Measurements from ENCODE around the gene SNPH. TPM values are rescaled to one million over a fixed set of nuclear protein-coding genes. Genes with fewer than 3 reads are reported as not detected.

SNPH gene
- total and polyA plus RNA-seq, 2 experiments from 2014 or later: 5.7 to 11.2 TPM

DNA sequence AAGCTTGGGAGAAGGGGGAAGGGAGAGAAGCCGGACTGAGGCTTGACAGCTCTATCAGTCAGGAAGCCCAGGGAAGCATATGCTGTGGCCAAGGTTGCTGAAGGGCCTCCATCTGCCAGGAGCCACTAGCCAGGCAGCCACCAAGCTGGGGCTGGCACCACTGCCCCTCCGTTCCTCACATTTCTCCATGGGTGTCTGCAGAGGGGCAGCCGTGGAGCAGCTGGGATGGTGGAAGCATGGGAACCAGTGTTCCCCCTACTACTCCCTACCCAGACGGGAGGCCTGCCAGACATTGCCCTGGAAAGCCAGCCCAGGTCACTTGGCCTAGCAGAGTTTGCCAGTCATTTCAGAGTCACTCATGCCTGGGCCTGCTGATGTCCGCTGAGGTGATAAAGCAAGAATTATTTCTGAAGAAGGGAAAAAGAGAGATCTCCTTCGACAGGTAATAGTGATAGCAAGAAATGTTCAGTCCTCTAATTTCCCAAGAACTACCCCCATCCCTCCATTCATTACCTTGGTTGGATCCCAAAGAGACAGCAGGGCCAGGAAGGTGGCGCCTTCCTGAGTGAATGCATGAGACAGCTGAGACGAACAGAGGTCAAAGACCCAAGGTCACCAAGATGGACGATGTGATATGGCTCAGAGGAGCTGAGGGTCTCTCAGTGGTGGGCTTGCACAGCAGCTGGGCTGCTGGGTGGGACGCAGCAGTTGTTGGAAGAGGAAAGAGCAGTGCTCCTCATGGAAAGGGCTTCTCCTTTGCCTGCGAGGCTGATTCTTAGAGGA lies 21.9 kb downstream of the SNPH start:
- H3K4me1 ChIP-seq (ENCODE audit: insufficient read depth): no peaks in the 10 kb centered on the region
- 83 to 86% methylated on average over 11 of the region's 11 CpGs for WGBS, 2 experiments (ENCODE audit: low coverage in 1 of 2, low lambda C conversion rate in 2 of 2, missing lambda C conversion rate in 2 of 2)
- no peaks in the 10 kb centered on the region for H3K79me2 ChIP-seq (ENCODE audit: insufficient read depth)
- no peak overlapping the region for H3K27ac ChIP-seq
- TF ChIP-seq EZH2phosphoT487 (IDR thresholded peaks at IDR 0.05; ENCODE audit: insufficient read depth, low read depth) (no peak), EZH2 (IDR thresholded peaks at IDR 0.05; ENCODE audit: insufficient read depth, poor library complexity, severe bottlenecking) (no peak)
- in situ Hi-C loops (cut with MboI): no loop called here
- H2AFZ ChIP-seq: no peak overlapping the region
- no peaks in the 10 kb centered on the region for H3K36me3 ChIP-seq (ENCODE audit: low read depth)
- no peaks in the 10 kb centered on the region for H4K20me1 ChIP-seq (ENCODE audit: insufficient read depth)
- no peak overlapping the region for H3K9ac ChIP-seq
- H3K4me3 ChIP-seq: no peak overlapping the region
- no peaks in the 10 kb centered on the region for H3K9me2 ChIP-seq (ENCODE audit: insufficient read depth)
- H3K9me3 ChIP-seq (ENCODE audit: low read depth): no peaks in the 10 kb centered on the region
- no peak for DNase-seq
- no peaks in the 10 kb centered on the region for H3K27me3 ChIP-seq (replicated peaks; ENCODE audit: insufficient read depth)
- H3F3A ChIP-seq (ENCODE audit: insufficient read depth): no peaks in the 10 kb centered on the region
- no peak overlapping the region for H3K4me2 ChIP-seq (ENCODE audit: unreplicated experiment)

DNA sequence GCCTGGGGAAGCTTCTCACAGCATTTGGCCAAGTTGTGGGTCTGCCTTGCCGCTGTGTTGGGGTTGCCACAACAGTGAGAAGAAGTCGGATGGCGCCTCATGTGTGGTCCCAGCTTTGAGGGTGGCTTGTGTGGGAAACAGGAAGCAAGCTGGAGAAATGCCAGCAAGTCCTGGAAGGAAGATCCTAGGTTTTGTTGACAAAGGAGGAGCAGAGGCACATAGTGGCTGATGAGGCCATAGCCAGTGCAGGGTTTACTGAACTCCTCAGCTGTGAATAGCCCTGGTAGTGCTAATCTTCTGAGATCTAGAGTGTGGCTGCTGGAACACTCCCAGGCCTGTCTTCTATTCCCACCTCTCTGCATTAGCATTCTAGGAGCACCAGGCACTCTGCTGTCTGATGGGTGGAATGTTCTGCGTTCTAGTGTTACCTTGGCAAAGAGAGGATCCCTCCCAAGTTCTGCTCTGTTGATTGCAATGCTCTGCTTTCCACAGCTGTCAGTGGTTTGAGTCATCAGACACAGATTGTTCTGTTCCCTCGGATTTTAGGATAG lies 25.2 kb downstream of the SNPH start:
- Histone ChIP-seq H3K9me2 (ENCODE audit: insufficient read depth) (no peaks in the 10 kb centered on the region), H3K4me3 (no peak overlapping the region), H3F3A (ENCODE audit: insufficient read depth) (no peaks in the 10 kb centered on the region), H4K20me1 (ENCODE audit: insufficient read depth) (no peaks in the 10 kb centered on the region), H3K9me3 (ENCODE audit: low read depth) (no peaks in the 10 kb centered on the region), H3K27ac (no peak overlapping the region), H3K79me2 (ENCODE audit: insufficient read depth) (no peaks in the 10 kb centered on the region), H3K4me1 (ENCODE audit: insufficient read depth) (no peaks in the 10 kb centered on the region), H2AFZ (no peak overlapping the region), H3K27me3 (replicated peaks; ENCODE audit: insufficient read depth) (no peaks in the 10 kb centered on the region), H3K9ac (no peak overlapping the region), H3K4me2 (ENCODE audit: unreplicated experiment) (no peak overlapping the region), H3K36me3 (ENCODE audit: low read depth) (no peaks in the 10 kb centered on the region)
- no peak for TF ChIP-seq EZH2 (IDR thresholded peaks at IDR 0.05; ENCODE audit: insufficient read depth, poor library complexity, severe bottlenecking)
- no peak for TF ChIP-seq EZH2phosphoT487 (IDR thresholded peaks at IDR 0.05; ENCODE audit: insufficient read depth, low read depth)
- in situ Hi-C loops (cut with MboI): no loop called here
- WGBS, 2 experiments (ENCODE audit: low coverage in 1 of 2, low lambda C conversion rate in 2 of 2, missing lambda C conversion rate in 2 of 2): 67 to 76% methylated on average over 5 of the region's 5 CpGs
- DNase-seq: peak; percentile 28

DNA sequence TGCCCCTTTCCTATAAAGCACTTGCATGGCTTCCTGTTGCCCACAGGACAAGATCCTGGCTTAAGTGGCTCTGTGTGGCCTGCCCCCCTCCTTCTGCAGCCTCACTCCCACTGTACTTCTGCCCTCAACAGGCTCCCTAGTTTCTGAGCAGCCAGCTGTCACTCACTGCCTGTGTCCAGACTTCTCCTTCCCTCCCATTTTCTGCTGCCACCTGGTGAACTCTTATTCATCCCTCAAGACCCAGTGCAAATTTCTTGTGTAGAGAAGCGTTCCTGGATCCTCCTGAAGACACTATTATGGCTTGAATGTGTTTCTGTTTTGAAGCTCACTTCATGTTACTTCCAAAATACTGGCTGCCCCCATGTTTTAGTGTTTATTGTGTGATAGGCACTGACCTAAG lies 26.5 kb downstream of the SNPH start:
- no peaks in the 10 kb centered on the region for H3K79me2 ChIP-seq (ENCODE audit: insufficient read depth)
- no peak overlapping the region for H3K9ac ChIP-seq
- H3K36me3 ChIP-seq (ENCODE audit: low read depth): no peaks in the 10 kb centered on the region; the same call in 1 of the 2 replicates
- no peaks in the 10 kb centered on the region for H3K27me3 ChIP-seq (replicated peaks; ENCODE audit: insufficient read depth)
- no peak for TF ChIP-seq EZH2phosphoT487 (IDR thresholded peaks at IDR 0.05; ENCODE audit: insufficient read depth, low read depth)
- TF ChIP-seq EZH2 (IDR thresholded peaks at IDR 0.05; ENCODE audit: insufficient read depth, poor library complexity, severe bottlenecking): no peak
- no peak overlapping the region for H3K4me2 ChIP-seq (ENCODE audit: unreplicated experiment)
- no peak overlapping the region for H2AFZ ChIP-seq
- 87 to 88% methylated on average over 1 of the region's 1 CpG for WGBS, 2 experiments (ENCODE audit: low coverage in 1 of 2, low lambda C conversion rate in 2 of 2, missing lambda C conversion rate in 2 of 2)
- H3F3A ChIP-seq (ENCODE audit: insufficient read depth): no peaks in the 10 kb centered on the region
- no peaks in the 10 kb centered on the region for H4K20me1 ChIP-seq (ENCODE audit: insufficient read depth)
- H3K9me2 ChIP-seq (ENCODE audit: insufficient read depth): no peaks in the 10 kb centered on the region
- in situ Hi-C loops (cut with MboI): no loop called here
- no peak overlapping the region for H3K4me3 ChIP-seq
- no peaks in the 10 kb centered on the region for H3K9me3 ChIP-seq (ENCODE audit: low read depth)
- no peaks in the 10 kb centered on the region for H3K4me1 ChIP-seq (ENCODE audit: insufficient read depth)
- no peak overlapping the region for H3K27ac ChIP-seq
- DNase-seq: no peak

DNA sequence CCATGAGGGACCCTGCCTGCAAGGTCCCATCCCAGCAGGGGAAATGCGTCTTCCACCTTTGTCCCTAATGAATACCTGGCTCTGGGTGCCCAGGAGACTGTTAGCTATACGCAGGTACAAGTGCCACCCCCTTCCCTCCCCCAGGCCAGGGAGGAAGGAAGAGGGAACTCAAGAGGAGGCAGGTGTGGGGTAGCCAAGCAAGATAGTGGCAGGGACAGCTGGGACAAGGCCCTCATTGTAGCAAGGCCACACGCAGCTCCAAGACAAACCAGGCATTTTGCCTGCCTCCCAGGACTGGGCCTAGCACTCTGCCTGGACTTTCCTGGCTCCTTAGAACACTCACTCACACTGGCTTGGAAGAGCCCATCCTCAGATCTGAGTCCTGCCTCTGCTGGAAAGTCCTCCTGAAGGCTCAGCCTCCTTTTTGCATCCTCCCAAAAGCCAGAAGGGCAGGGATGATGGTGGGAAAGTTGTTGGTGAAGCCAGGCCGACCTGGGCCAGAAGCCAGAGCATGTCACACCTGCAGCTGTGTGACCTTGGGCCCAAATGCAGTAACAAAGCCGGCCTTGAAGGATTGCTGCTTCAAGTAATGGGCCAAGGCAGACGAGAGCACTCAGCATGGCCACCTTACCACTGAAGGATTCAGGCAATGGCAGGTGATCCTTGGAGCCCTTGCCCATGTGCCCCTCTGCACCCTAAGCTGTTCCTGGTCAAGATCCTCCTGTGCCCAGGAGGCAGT lies 27.7 kb downstream of the SNPH start:
- Histone ChIP-seq H3K27me3 (replicated peaks; ENCODE audit: insufficient read depth) (no peaks in the 10 kb centered on the region), H3F3A (ENCODE audit: insufficient read depth) (no peaks in the 10 kb centered on the region), H3K79me2 (ENCODE audit: insufficient read depth) (no peaks in the 10 kb centered on the region), H3K4me1 (ENCODE audit: insufficient read depth) (no peaks in the 10 kb centered on the region), H3K27ac (no peak overlapping the region), H3K9ac (no peak overlapping the region), H3K9me2 (ENCODE audit: insufficient read depth) (no peaks in the 10 kb centered on the region), H3K4me2 (ENCODE audit: unreplicated experiment) (no peak overlapping the region), H3K4me3 (no peak overlapping the region), H2AFZ (no peak overlapping the region), H3K36me3 (ENCODE audit: low read depth) (no peaks in the 10 kb centered on the region; the same call in 1 of the 2 replicates), H4K20me1 (ENCODE audit: insufficient read depth) (no peaks in the 10 kb centered on the region), H3K9me3 (ENCODE audit: low read depth) (no peaks in the 10 kb centered on the region)
- in situ Hi-C loops (cut with MboI): no loop called here
- no peak for TF ChIP-seq EZH2 (IDR thresholded peaks at IDR 0.05; ENCODE audit: insufficient read depth, poor library complexity, severe bottlenecking)
- no peak for TF ChIP-seq EZH2phosphoT487 (IDR thresholded peaks at IDR 0.05; ENCODE audit: insufficient read depth, low read depth)
- DNase-seq: no peak
- 80 to 84% methylated on average over 6 of the region's 6 CpGs for WGBS, 2 experiments (ENCODE audit: low coverage in 1 of 2, low lambda C conversion rate in 2 of 2, missing lambda C conversion rate in 2 of 2)

Measured in GM23248 (cell line).